ENCODE results near the gene SP1.

The SP1 gene

DNA sequence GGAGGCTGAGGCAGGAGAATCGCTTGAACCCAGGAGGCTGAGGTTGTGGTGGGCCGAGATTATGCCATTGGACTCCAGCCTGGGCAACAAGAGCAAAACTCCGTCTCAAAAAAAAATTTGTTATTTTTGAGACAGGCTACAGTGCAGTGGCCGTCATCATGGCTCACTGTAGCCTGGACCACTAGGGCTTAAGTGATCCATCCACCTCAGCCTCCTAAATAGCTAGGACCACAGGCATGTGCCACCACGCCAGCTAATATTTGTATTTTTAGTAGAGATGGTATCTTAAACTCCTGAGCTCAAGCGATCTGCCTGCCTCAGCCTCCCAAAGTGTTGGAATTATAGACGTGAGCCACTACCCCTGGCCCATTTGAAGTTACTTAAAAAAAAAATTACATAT is 71.0 kb downstream of the SP1 start:
- no peak for DNase-seq (ENCODE audit: low spot score)

DNA sequence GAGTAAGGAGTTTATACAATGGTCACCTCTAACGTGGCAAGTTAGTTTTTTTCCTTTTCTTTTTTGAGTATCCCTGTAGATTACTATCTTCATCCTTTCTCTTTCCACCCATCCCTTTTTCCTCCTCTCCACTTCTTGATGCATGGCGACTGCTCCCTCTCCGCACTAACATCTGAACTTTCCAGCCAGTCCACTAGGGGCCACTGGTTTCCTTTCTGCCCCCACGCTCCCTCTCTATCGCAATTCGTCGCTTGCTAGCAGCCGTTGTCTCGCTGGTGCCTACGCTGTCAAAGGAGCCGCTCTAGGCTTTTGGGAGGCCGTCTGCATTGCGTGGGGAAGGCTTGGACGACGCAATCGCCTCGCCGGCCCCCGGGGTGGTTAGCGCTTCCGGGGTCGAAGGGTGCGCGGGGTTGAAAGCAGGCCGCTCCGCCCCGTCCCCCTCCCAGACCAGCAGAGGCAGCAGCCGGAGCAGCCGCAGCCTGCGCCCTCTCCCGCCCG is 71.7 kb downstream of the SP1 start, which contains the start of gene PCBP2:
Gene PCBP2, plus strand, starts transcription at position 442 of the 498 bp plus-strand sequence. CDS start 2,699 bp downstream, outside the sequence.
- peak; percentile 98 for DNase-seq (ENCODE audit: low spot score)

DNA sequence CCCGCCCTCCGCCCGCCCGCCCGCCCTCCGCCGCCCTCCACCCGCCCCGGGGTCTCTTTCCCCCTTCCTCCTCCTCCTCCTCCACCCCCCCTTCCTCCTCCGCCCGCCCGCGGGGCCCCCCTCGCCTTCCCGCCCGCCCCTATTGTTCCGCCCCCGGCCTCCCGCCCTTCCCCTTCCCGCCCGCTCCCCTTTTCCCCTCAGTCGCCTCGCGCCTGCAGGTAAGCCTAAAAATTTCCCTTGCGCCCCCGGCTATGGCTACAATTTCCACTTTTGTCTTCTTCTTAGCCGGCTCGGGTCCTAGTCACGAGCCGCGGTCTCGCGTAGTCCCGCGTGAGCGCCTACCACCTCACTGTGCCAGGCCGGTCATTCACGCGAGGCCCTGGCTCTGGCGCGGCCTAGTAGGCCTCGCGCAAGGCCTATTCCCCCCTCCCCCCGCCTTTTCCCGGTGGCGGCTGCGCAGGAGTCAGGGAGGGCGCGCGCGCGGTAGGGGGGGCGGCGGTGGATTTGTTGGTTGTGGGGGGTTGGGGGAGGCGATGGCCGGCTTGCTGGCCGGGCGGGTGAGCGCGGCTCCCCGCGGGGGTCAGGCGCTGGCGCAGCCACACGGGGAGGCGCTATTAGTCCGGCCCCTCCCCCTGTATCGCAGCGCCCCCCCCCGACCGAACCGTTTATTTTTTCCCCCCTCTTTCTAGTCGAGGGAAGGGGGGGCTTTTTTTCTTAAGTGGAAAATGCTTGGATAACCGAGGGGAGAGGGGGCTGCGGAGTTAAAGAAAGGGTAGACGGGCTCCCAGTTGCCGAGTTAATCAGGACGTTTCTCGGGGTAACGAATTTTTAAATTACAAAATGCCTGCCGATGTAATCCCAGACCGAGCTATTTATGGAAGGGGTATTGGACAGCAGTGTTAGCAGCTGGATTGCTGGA is 72.4 kb downstream of the SP1 start:
- peak; percentile 88 for DNase-seq (ENCODE audit: low spot score)

DNA sequence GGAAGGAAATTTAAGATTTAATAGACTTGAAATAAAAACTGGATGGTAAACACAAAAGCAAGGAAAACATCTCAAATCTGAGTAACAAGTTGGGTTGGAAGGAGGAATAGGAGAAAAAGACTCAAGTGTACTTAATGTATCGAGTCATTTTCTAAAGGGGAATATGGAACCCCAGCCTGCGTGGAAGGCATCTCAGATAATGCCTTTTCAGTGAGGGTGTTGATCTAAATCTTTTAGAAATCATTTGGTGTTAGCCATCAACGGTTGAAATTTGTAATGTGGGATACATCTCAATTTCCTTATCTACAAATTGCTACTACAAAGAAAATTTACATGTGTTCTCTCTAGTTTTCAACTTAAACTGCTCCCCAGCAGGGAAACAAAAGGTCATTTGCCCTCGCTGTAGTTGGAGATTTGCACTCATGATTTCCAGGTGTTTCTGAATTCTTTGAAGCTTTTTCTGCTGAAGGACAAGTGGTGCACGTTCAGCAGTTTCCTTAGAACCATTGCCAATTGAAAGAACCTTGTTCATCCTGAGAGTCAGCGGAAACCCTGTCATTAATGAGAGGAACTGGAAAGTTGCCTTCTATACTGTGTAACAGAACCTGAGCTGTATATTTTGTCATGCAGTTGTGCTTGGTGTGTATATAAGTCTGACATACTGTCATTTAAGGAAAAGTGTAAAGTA is 74.1 kb downstream of the SP1 start:
- no peak for DNase-seq (ENCODE audit: low spot score)

DNA sequence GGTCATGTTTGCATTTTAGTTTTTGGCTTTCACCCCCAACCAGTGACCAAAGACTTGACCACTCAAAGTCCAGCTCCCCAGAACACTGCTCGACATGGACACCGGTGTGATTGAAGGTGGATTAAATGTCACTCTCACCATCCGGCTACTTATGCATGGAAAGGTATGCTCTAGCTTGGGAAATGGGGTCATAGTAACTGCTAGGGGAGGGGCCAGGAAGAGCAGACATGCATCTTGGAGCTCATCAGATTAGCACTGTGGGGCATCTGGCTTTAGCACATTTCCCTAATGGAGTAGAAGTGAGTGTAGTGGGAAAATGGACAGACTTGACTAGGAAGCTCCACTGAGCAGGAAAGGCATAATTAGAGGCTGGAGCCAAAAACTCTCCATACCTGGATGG is 74.7 kb downstream of the SP1 start:
- no peak for DNase-seq (ENCODE audit: low spot score)

DNA sequence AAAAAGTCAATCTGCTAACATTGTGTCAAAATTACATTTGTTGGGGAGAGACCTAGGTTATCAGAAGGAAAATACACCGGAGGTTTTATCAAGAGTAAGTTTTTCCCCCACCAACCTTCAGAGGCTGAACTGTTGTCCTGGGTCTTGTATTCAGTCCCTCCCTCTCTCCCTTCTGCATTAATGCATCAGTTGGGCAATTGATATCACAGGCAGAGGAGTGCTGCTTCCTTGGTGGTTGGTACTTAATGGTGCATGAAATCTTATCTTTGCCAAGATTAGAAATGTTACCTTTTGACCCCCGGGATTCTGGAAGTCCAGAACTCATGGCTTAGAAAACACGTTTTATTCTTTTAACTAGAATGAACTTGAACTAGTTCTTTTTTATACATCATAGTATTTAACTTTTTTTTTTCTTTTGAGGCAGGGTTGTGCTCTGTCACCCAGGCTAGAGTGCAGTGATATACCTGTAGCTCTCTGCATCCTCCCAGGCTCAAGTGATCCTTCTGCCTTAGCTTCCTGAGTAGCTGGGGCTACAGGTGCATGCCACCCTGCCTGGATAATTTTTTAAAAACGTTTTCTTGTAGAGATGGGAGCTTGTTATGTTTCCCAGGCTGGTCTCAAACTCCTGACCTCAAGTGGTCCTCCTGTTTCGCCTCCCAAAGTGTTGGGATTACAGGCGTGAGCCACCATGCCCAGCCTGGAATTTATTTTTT is 76.8 kb downstream of the SP1 start:
- no peak for DNase-seq (ENCODE audit: low spot score)

DNA sequence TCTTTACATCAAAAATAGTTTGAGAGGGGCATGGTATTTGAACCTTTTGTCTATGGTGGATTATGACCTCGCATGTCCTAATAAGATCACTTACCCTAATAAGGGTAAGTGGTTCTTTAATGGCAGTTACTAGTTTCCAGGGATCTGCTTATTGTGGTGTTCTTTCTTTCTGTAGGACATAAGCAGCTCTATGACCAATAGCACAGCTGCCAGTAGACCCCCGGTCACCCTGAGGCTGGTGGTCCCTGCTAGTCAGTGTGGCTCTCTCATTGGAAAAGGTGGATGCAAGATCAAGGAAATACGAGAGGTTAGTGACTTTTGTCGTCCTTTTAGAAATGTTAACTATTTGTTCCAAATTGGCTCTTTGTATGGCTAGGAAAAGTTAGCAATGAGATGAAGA is 79.1 kb downstream of the SP1 start:
- DNase-seq (ENCODE audit: low spot score): no peak

DNA sequence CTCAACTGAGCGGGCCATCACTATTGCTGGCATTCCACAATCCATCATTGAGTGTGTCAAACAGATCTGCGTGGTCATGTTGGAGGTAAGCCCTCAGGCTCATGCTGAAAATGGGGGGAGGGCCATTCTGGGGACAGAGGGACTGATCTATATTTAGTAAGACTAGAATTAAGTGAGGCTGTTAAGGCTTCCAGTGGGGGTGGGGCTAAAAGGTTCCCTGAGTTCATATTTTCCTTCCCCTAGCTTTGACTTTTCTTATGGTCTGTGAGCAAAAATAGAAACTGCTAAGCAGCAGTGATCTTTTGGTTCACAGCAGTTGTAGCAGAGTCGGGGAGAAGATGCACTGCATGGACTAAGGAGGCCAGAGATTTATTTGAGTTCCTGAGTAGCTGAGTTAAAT is 81.1 kb downstream of the SP1 start:
- DNase-seq (ENCODE audit: low spot score): no peak

DNA sequence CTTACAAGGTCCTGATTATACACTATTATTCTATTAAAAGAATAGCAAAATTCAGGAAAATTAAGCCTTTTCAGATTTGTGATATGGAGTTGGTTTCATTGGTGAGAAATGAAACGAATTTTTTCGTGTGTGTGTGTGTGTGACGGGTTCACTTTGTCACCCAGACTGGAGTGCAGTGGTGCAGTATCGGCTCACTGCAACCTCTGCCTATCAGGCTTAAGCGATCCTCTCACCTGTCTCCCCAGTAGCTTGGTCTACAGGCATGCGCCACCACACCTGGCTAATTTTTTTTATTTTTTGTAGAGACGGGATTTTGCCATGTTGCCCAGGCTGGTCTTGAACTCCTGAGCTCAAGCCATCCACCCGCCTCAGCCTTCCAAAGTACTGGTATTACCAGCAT is 81.6 kb downstream of the SP1 start:
- DNase-seq (ENCODE audit: low spot score): no peak

DNA sequence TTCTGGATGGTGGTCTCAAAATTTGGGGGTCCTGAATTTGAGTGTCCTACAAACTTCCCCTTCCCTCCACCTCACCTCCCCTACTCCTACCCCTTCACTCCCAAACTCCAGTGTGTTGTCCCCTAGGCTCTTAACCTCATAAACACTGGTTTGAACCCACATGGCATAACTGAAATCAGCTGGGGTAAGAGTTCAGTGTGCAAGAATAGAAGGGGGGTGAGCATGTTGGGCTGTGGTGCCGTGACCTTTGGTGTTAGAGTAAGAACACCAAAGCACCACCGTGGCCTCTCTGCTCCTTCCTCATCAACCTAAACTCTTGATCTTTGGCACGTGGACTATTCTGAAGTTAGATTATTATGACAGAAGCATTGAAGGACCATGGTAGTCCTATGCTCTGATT is 83.0 kb downstream of the SP1 start:
- DNase-seq (ENCODE audit: low spot score): no peak

DNA sequence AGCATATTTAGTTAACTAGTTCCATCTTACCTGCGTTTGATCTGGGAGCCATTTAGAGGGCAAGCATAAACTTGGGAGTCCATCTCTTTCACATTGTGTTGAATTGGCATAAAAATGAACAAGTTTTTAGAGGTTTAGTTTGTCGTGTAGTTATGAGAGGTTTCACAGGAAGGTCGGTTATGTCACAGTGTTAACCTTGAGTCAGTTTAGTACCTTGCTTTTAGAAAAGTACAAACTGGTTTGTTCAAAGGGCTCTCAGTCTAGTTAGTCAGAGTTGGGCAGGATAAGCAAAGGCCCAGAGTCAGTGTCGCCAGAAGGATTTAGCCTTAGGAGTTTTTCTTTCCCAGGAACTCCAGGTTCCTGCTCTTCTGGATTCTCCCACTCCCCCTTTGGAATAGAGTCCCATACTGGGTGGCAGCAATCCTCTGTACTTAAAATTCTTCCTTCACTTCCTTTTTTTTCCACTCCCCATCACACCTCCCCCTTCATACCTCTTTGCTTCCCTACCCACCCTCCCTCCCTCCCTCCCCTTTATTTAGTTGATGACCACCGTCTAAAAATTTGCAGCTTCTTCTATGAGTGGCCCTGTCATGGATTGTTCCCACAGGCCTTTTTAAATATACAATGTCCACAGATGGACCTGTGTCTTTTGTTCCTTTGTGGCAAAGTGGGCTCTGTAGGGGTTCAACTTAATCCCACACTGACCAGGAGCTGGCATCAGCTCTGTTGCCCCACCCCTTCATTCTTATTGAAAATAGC is 84.0 kb downstream of the SP1 start:
- DNase-seq (ENCODE audit: low spot score): no peak

DNA sequence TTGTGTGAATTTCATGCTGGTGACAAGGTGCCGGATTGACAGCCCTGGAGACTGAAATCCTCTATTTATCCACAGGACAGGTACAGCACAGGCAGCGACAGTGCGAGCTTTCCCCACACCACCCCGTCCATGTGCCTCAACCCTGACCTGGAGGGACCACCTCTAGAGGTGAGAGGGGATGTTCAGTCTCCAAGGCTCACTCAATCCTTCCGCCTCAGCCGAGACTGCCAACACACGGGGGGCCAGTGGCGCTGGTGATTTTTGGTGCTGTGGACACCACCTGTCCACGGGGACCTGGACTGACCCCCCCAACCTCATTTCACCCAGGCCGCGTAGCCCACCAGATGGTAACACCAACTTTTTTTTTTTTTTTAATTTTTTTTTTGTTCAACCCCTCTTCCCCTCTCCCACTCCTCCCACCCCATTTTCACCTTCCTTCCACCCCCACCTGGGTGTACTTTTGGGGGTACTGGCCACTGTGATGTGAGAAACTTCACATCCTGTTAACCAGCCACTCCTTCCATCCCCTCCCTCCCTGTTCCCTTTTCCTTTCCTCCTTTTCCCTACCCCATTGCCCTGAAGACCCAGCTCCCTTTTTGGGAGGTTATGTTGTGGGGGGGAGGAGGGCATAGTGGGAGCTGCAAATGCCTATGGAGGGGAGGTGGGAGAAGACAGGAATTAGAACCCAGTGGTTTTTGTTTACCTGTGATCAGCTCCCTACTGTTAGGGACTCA is 84.9 kb downstream of the SP1 start:
- no peak for DNase-seq (ENCODE audit: low spot score)

DNA sequence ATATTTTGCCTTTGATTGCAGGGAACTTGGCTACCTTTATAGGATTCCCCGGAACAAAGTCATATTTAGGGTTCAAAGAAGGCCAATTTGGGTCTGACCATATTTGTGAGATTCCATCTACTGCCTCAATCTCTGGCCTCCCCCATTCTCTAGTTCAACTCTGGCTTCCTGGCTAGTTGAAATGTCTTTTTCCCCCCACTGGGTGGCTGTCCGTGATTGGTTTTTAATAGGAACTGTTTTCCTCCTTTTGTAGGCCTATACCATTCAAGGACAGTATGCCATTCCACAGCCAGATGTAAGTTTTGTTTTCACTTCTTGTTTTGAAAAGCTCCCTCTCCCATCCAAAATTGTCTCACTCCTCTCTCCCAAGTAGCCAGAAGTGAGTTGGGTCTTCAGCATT is 85.7 kb downstream of the SP1 start:
- DNase-seq (ENCODE audit: low spot score): no peak

All from AG08395 (cell line).